Stimulated activated CD8-positive, alpha-beta memory T cell treated with anti-CD3 and anti-CD28 coated beads, Interleukin-15, amount 100 ng/mL, for 24 hours (primary cell): ENCODE data around the gene REXO1.

Experiments used
- DNase-seq: peaks from one replicate; pipeline ENCODE4 v3.0.0-alpha.2; 2020; ENCODE audit warnings: low read depth

Gene REXO1

GRCh38 chr19:1847684-1848398 is 442 bp downstream of the REXO1 start:
- DNase-seq = no peak

- no peak for DNase-seq
Observed at GRCh38 chr19:1847348-1847683, 967 bp downstream of the REXO1 start.

GRCh38 chr19:1846517-1847204 is 1.6 kb downstream of the REXO1 start:
- DNase-seq = no peak

GRCh38 chr19:1845642-1846041 is 2.6 kb downstream of the REXO1 start:
- DNase-seq = no peak

GRCh38 chr19:1845125-1845515 is 3.2 kb downstream of the REXO1 start:
- no peak for DNase-seq

GRCh38 chr19:1844513-1845124 is 3.7 kb downstream of the REXO1 start:
- no peak for DNase-seq

- no peak for DNase-seq
Observed at GRCh38 chr19:1843646-1844394, 4.5 kb downstream of the REXO1 start.

GRCh38 chr19:1843116-1843515 is 5.2 kb downstream of the REXO1 start:
- no peak for DNase-seq

- no peak for DNase-seq
Observed at GRCh38 chr19:1841209-1841924, 6.9 kb downstream of the REXO1 start.

GRCh38 chr19:1840541-1841115 is 7.7 kb downstream of the REXO1 start:
- DNase-seq = no peak

GRCh38 chr19:1839658-1840540 is 8.4 kb downstream of the REXO1 start:
- no peak for DNase-seq

- no peak for DNase-seq
Observed at GRCh38 chr19:1837625-1838105, 10.6 kb downstream of the REXO1 start.

GRCh38 chr19:1837222-1837565 is 11.1 kb downstream of the REXO1 start:
- DNase-seq = no peak

- DNase-seq = no peak
Observed at GRCh38 chr19:1836458-1837221, 11.6 kb downstream of the REXO1 start.

- DNase-seq = no peak
Observed at GRCh38 chr19:1833540-1833939, 14.7 kb downstream of the REXO1 start.

GRCh38 chr19:1832046-1832663 is 16.1 kb downstream of the REXO1 start:
- no peak for DNase-seq

GRCh38 chr19:1830978-1831377 is 17.3 kb downstream of the REXO1 start:
- no peak for DNase-seq

GRCh38 chr19:1830568-1830967 is 17.7 kb downstream of the REXO1 start:
- DNase-seq = no peak

- DNase-seq = no peak
Observed at GRCh38 chr19:1829958-1830357, 18.3 kb downstream of the REXO1 start.
